ENCODE measurements around the gene SCAPER.

Gene SCAPER, protein sequence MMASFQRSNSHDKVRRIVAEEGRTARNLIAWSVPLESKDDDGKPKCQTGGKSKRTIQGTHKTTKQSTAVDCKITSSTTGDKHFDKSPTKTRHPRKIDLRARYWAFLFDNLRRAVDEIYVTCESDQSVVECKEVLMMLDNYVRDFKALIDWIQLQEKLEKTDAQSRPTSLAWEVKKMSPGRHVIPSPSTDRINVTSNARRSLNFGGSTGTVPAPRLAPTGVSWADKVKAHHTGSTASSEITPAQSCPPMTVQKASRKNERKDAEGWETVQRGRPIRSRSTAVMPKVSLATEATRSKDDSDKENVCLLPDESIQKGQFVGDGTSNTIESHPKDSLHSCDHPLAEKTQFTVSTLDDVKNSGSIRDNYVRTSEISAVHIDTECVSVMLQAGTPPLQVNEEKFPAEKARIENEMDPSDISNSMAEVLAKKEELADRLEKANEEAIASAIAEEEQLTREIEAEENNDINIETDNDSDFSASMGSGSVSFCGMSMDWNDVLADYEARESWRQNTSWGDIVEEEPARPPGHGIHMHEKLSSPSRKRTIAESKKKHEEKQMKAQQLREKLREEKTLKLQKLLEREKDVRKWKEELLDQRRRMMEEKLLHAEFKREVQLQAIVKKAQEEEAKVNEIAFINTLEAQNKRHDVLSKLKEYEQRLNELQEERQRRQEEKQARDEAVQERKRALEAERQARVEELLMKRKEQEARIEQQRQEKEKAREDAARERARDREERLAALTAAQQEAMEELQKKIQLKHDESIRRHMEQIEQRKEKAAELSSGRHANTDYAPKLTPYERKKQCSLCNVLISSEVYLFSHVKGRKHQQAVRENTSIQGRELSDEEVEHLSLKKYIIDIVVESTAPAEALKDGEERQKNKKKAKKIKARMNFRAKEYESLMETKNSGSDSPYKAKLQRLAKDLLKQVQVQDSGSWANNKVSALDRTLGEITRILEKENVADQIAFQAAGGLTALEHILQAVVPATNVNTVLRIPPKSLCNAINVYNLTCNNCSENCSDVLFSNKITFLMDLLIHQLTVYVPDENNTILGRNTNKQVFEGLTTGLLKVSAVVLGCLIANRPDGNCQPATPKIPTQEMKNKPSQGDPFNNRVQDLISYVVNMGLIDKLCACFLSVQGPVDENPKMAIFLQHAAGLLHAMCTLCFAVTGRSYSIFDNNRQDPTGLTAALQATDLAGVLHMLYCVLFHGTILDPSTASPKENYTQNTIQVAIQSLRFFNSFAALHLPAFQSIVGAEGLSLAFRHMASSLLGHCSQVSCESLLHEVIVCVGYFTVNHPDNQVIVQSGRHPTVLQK (N-terminal part only)

DNA sequence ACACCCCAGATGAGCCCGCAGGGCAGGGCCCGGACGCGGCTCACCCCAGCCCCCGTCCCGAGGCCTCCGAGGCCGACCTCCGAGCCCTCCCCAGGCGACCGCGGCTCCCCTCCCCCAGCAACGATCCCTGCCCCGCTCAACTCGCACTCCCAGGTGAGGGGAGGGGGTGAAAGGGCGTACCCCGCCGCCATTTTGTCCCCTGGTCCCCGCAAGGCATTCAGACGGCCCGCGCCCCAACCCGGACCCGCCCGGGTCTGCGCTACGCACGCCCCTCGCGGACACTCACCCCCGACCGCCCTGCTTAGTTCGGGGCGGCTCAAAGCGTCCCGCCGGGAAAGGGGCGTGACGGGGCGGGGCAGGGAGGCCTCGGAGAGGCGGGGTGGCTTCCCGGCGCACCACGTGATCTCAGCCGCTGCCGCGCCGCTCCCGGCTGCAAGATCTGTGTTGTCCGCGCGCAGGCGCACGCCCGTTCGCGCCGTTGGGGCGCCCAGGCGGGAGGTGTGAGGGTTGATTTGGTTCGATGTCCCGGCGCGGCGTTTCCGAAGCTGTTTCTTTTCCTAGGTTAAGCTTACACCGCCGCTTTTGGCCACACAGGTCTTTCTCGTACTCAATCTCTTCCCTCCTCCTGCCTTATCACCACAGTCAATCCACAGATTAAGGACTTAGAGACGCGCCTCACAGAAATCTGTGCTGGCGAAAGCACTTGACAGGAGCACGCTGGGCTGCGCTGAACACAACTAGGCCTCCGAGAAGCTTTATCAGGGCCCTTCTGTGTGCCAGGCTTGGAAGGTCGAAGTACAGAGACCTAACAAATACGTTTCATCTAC is at the start of gene SCAPER:
Gene SCAPER (minus strand): TSS at position 328 of the 827 bp plus-strand sequence. CDS start 21,523 bp downstream, outside the sequence.
- peak within 1 kb of the TSS; percentile 84 to 89 for H3K9ac ChIP-seq (ENCODE audit: low read length in 2 of 2)
- peaks cover 13% of the 10 kb centered on the region for H3K4me1 ChIP-seq (ENCODE audit: control insufficient read depth, insufficient read depth, low read length)
- no peaks in the 10 kb centered on the region for H3K36me3 ChIP-seq (ENCODE audit: control insufficient read depth in 2 of 2, insufficient read depth in 2 of 2, low read length in 2 of 2)
- H3K9me3 ChIP-seq (ENCODE audit: control insufficient read depth in 2 of 2, low read length in 2 of 2) = no peaks in the 10 kb centered on the region
- H3K27me3 ChIP-seq (ENCODE audit: control insufficient read depth in 1 of 2, insufficient read depth in 2 of 2, low read length in 2 of 2) = no peaks in the 10 kb centered on the region
- peak within 1 kb of the TSS; percentile 82 to 87 for H3K4me3 ChIP-seq (ENCODE audit: low read length in 2 of 2)
- peak within 1 kb of the TSS; percentile 84 for H3K27ac ChIP-seq (ENCODE audit: low read length)

DNA sequence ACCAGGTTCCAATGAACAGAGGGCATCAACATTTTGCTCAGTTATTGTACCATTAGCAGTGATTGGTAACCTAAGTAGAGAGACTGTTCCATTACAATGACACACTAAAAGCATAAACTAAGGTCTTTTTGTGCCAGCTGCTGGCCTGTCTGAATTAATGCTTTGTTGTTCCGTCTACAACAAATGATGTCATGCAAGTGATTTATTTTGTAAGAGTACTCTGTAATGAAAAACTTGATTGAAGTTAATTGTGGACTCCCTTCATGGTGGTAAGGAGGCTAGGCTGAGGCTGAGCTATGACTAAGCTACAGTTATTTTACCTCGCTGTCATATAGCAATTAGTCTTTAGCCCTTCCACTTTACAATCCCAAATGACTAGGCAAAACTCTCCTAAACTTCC is 49.6 kb upstream of the SCAPER start:
- Histone ChIP-seq H3K9ac (ENCODE audit: low read length in 2 of 2) (no peak overlapping the region), H3K4me3 (ENCODE audit: low read length in 2 of 2) (no peak overlapping the region), H3K27me3 (ENCODE audit: control insufficient read depth in 1 of 2, insufficient read depth in 2 of 2, low read length in 2 of 2) (no peaks in the 10 kb centered on the region), H3K36me3 (ENCODE audit: control insufficient read depth in 2 of 2, insufficient read depth in 2 of 2, low read length in 2 of 2) (no peaks in the 10 kb centered on the region), H3K9me3 (ENCODE audit: control insufficient read depth in 2 of 2, low read length in 2 of 2) (no peaks in the 10 kb centered on the region), H3K27ac (ENCODE audit: low read length) (no peak overlapping the region), H3K4me1 (ENCODE audit: control insufficient read depth, insufficient read depth, low read length) (no peaks in the 10 kb centered on the region)

DNA sequence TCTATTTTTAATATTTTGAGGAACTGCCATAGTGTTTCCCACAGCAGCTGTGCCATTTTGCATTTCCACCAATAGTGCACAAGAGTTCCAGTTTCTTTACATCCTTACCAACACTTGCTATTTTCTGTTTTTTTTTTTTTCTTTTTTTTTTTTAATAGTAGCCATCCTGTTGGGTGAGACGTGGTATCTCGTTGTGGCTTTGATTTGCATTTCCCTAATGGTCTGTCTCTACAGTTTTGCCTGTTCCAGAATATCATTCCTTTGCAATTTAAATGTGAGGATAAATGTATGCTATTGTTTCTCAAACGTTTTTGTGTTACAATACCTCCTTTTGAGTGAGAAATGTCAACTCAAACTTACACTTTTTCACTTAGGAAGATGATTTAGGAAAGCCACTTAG is 48.8 kb upstream of the SCAPER start:
- no peak overlapping the region for H3K4me3 ChIP-seq (ENCODE audit: low read length in 2 of 2)
- H3K27ac ChIP-seq (ENCODE audit: low read length) = no peak overlapping the region
- no peaks in the 10 kb centered on the region for H3K27me3 ChIP-seq (ENCODE audit: control insufficient read depth in 1 of 2, insufficient read depth in 2 of 2, low read length in 2 of 2)
- no peaks in the 10 kb centered on the region for H3K4me1 ChIP-seq (ENCODE audit: control insufficient read depth, insufficient read depth, low read length)
- H3K9ac ChIP-seq (ENCODE audit: low read length in 2 of 2) = no peak overlapping the region
- peaks cover 0 to 1% of the 10 kb centered on the region in 2 donors for H3K36me3 ChIP-seq (ENCODE audit: control insufficient read depth in 2 of 2, insufficient read depth in 2 of 2, low read length in 2 of 2)
- H3K9me3 ChIP-seq (ENCODE audit: control insufficient read depth in 2 of 2, low read length in 2 of 2) = no peaks in the 10 kb centered on the region

DNA sequence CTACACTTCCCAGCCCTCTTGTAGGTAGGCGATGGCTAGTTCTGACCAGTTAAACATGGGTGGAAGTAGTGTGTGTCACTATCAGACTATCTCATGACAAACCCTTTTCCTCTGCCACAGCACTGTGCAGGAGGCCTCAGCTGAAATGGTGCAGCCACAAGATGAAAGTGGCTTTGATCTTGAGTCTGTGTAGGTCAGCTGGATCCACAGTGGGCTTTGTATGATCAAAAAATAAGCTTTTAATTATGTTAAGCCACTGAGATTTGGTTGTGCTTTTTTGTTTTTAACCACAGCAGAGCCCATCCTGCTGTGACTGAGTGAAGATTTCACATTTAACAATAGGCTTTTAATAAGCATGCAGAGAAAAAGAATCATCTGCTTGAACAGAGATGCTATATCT is 46.1 kb upstream of the SCAPER start:
- Histone ChIP-seq H3K27me3 (ENCODE audit: control insufficient read depth in 1 of 2, insufficient read depth in 2 of 2, low read length in 2 of 2) (no peaks in the 10 kb centered on the region), H3K36me3 (ENCODE audit: control insufficient read depth in 2 of 2, insufficient read depth in 2 of 2, low read length in 2 of 2) (peaks cover 3 to 10% of the 10 kb centered on the region in 2 donors), H3K27ac (ENCODE audit: low read length) (no peak overlapping the region), H3K4me3 (ENCODE audit: low read length in 2 of 2) (no peak overlapping the region), H3K9me3 (ENCODE audit: control insufficient read depth in 2 of 2, low read length in 2 of 2) (no peaks in the 10 kb centered on the region), H3K4me1 (ENCODE audit: control insufficient read depth, insufficient read depth, low read length) (no peaks in the 10 kb centered on the region), H3K9ac (ENCODE audit: low read length in 2 of 2) (no peak overlapping the region)

DNA sequence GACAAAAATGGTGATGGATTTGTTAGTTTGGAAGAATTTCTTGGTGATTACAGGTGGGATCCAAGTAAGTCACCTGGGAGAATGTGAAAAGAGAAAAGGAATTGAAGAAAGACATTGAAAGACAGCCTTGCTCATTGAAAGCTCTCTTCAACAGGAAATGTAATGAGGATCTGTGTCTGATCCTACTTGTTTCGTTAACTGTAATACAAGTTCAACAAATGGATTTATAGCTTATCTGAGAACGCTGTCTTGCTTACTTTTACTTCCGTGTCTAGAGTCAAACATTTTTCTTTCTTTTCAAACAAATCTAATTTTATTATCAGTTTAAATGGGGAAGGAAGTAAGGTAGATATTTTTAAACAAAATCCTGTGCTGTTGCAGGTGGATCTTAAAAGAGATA is 42.3 kb upstream of the SCAPER start:
- Histone ChIP-seq H3K4me3 (ENCODE audit: low read length in 2 of 2) (no peak overlapping the region), H3K36me3 (ENCODE audit: control insufficient read depth in 2 of 2, insufficient read depth in 2 of 2, low read length in 2 of 2) (peaks cover 3 to 14% of the 10 kb centered on the region in 2 donors), H3K4me1 (ENCODE audit: control insufficient read depth, insufficient read depth, low read length) (no peaks in the 10 kb centered on the region), H3K9me3 (ENCODE audit: control insufficient read depth in 2 of 2, low read length in 2 of 2) (no peaks in the 10 kb centered on the region), H3K27ac (ENCODE audit: low read length) (no peak overlapping the region), H3K9ac (ENCODE audit: low read length in 2 of 2) (no peak overlapping the region), H3K27me3 (ENCODE audit: control insufficient read depth in 1 of 2, insufficient read depth in 2 of 2, low read length in 2 of 2) (no peaks in the 10 kb centered on the region)

DNA sequence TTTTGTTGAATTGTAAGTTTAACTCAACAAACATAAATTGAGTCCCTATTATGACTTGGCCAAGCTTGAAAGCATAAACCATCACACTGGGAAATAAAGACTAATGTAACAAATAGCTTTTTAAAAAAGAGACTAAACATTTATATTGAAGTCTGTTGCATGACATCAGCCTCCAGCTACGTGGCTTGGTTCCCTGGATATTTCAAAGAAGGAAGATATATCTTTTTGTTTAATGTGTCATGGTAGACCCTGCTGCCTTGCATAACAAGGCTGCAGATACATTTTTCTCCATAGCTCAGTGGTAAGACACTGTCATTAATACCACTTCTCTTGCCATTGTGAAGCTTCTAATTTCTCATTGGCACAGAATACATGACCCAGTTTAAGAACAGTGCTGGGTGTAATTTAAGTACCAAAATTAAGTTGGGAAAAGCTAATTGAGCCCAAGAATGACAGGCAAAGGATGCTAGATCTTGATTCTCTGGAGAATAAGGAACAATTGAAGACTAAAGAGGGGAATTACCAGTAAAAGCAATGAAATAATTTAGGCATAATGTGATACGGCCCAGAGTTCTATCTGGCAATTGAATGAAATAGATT is 40.5 kb upstream of the SCAPER start:
- H3K9me3 ChIP-seq (ENCODE audit: control insufficient read depth in 2 of 2, low read length in 2 of 2) = no peaks in the 10 kb centered on the region
- H3K4me3 ChIP-seq (ENCODE audit: low read length in 2 of 2) = no peak overlapping the region
- H3K4me1 ChIP-seq (ENCODE audit: control insufficient read depth, insufficient read depth, low read length) = no peaks in the 10 kb centered on the region
- peaks cover 3 to 14% of the 10 kb centered on the region in 2 donors for H3K36me3 ChIP-seq (ENCODE audit: control insufficient read depth in 2 of 2, insufficient read depth in 2 of 2, low read length in 2 of 2)
- no peak overlapping the region for H3K9ac ChIP-seq (ENCODE audit: low read length in 2 of 2)
- no peaks in the 10 kb centered on the region for H3K27me3 ChIP-seq (ENCODE audit: control insufficient read depth in 1 of 2, insufficient read depth in 2 of 2, low read length in 2 of 2)
- H3K27ac ChIP-seq (ENCODE audit: low read length) = no peak overlapping the region

DNA sequence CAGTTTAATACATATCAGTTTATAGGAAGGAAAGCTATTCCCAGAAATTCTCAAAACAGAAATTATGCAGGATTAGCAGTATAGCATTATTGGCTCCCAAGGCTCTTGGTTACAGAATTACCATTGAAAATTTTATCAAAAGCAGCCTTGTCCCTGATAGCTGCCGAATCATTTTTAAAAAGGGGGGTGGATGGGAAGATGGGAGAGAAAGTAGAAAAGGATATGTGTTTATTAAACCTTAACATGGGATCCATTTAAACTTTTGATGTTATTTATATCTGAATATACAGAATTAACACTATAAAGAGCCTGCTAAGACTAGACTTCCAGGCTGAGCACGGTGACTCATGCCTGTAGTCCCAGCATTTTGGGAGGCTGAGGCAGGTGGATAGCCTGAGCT is 37.2 kb upstream of the SCAPER start:
- H3K9ac ChIP-seq (ENCODE audit: low read length in 2 of 2) = no peak overlapping the region
- no peaks in the 10 kb centered on the region for H3K9me3 ChIP-seq (ENCODE audit: control insufficient read depth in 2 of 2, low read length in 2 of 2)
- no peak overlapping the region for H3K27ac ChIP-seq (ENCODE audit: low read length)

DNA sequence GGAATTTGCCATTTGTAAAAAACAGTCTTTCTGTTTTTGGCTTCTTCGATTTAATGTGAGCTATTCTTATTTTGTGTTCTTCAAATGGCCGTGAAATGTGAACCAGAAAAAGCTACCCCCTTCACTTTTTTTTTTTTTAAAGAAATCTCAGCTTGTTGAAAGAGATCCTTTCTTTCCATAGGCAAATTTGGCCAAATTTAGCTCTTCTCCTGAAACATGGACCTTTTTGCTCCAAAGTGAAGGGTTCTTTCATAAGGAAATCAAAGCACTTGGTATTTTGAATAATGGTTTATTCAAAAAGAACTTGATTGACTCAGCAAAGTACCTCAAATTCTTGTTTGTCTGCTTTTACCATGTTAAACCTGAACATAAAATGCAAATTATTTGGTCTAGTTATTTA is 36.5 kb upstream of the SCAPER start:
- H3K4me3 ChIP-seq (ENCODE audit: low read length in 2 of 2) = no peak overlapping the region
- H3K9me3 ChIP-seq (ENCODE audit: control insufficient read depth in 2 of 2, low read length in 2 of 2) = no peaks in the 10 kb centered on the region
- no peaks in the 10 kb centered on the region for H3K27me3 ChIP-seq (ENCODE audit: control insufficient read depth in 1 of 2, insufficient read depth in 2 of 2, low read length in 2 of 2)
- H3K9ac ChIP-seq (ENCODE audit: low read length in 2 of 2) = no peak overlapping the region
- no peak overlapping the region for H3K27ac ChIP-seq (ENCODE audit: low read length)
- H3K36me3 ChIP-seq (ENCODE audit: control insufficient read depth in 2 of 2, insufficient read depth in 2 of 2, low read length in 2 of 2) = peaks cover 5 to 6% of the 10 kb centered on the region in 2 donors
- H3K4me1 ChIP-seq (ENCODE audit: control insufficient read depth, insufficient read depth, low read length) = no peaks in the 10 kb centered on the region

More for the DNA sequence above, 37.2 kb upstream of the SCAPER start:
- Histone ChIP-seq H3K27me3 (ENCODE audit: control insufficient read depth in 1 of 2, insufficient read depth in 2 of 2, low read length in 2 of 2) (no peaks in the 10 kb centered on the region), H3K36me3 (ENCODE audit: control insufficient read depth in 2 of 2, insufficient read depth in 2 of 2, low read length in 2 of 2) (peaks cover 2 to 5% of the 10 kb centered on the region in 2 donors), H3K4me3 (ENCODE audit: low read length in 2 of 2) (no peak overlapping the region), H3K4me1 (ENCODE audit: control insufficient read depth, insufficient read depth, low read length) (no peaks in the 10 kb centered on the region)

DNA sequence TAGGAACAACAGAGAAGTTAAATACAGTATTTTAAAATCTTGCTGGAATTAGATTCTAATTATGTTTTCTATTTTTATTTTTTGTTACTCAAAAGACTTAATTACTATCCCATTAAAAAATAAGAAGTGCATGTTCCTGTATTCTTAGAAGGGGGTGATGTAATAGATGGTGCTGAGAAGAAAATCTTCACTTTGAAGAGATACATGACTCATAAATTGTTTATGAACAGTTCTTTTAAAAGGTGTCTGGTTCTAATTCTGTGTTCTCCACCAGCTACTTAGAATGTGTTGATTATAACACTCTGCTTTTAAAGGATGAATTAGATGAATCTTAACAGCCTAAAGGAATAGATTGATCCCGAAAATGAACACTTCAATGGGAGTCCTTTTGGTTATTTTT is 34.6 kb upstream of the SCAPER start:
- Histone ChIP-seq H3K9me3 (ENCODE audit: control insufficient read depth in 2 of 2, low read length in 2 of 2) (no peaks in the 10 kb centered on the region), H3K9ac (ENCODE audit: low read length in 2 of 2) (no peak overlapping the region), H3K4me3 (ENCODE audit: low read length in 2 of 2) (no peak overlapping the region), H3K4me1 (ENCODE audit: control insufficient read depth, insufficient read depth, low read length) (no peaks in the 10 kb centered on the region), H3K27ac (ENCODE audit: low read length) (no peak overlapping the region), H3K27me3 (ENCODE audit: control insufficient read depth in 1 of 2, insufficient read depth in 2 of 2, low read length in 2 of 2) (no peaks in the 10 kb centered on the region), H3K36me3 (ENCODE audit: control insufficient read depth in 2 of 2, insufficient read depth in 2 of 2, low read length in 2 of 2) (peaks cover 12% of the 10 kb centered on the region in 2 donors)

All from stomach smooth muscle (tissue), 2 donors.